GM23338 (cell line): ENCODE results near the gene UBXN2A. TPM values are rescaled to one million over a fixed set of nuclear protein-coding genes. Genes with fewer than 3 reads are reported as not detected.
A peak's percentile ranks its signal among the peaks of the same experiment; 100 is the strongest.

ENCODE experiments used
- ATAC-seq: fragments of 200-7000 bp; cut with Tn5 transposase; 3 replicates; pipeline ENCODE4 v1.9.1; 2020
- DNase-seq: peaks from one replicate; pipeline ENCODE4 v3.0.0-alpha.2; 2015; ENCODE audit warnings: low spot score
- H2AFZ ChIP-seq: fragments of 200-600 bp; sonication (generic); 2 replicates; pipeline ENCODE4 v1.8.0; 2016; ENCODE audit warnings: antibody characterized with exemption, mild to moderate bottlenecking, moderate library complexity
- H3F3A ChIP-seq: fragments of 200-600 bp; sonication (generic); replicated peaks from 2 replicates; pipeline ENCODE4 v1.8.0; 2017; ENCODE audit warnings: antibody characterized with exemption, mixed run types, low read depth
- H3K27ac ChIP-seq: fragments of 200-600 bp; sonication (generic); 2 replicates; pipeline ENCODE4 v1.6.1; 2016; ENCODE audit warnings: low read depth
- H3K27me3 ChIP-seq: fragments of 200-600 bp; sonication (generic); 2 replicates; pipeline ENCODE4 v1.8.0; 2016; ENCODE audit warnings: mild to moderate bottlenecking, mixed run types, moderate library complexity; ENCODE audit not compliant: insufficient read depth
- H3K36me3 ChIP-seq: fragments of 200-600 bp; sonication (generic); 2 replicates; pipeline ENCODE4 v1.8.0; 2016; ENCODE audit warnings: mild to moderate bottlenecking; ENCODE audit not compliant: insufficient read depth
- H3K4me1 ChIP-seq: fragments of 200-600 bp; sonication (generic); 2 replicates; pipeline ENCODE4 v1.8.0; 2016; ENCODE audit warnings: mild to moderate bottlenecking, moderate library complexity; ENCODE audit not compliant: insufficient read depth
- H3K4me2 ChIP-seq: fragments of 200-600 bp; sonication (generic); 2 replicates; pipeline ENCODE4 v1.7.1; 2017; ENCODE audit warnings: mixed run types
- H3K4me3 ChIP-seq: fragments of 200-600 bp; sonication (generic); 2 replicates; pipeline ENCODE4 v1.6.1; 2016; ENCODE audit warnings: mixed run types
- H3K79me2 ChIP-seq: fragments of 200-600 bp; sonication (generic); replicated peaks from 2 replicates; pipeline ENCODE4 v1.8.0; 2017; ENCODE audit warnings: mild to moderate bottlenecking; ENCODE audit not compliant: insufficient read depth
- H3K9me2 ChIP-seq: fragments of 200-600 bp; sonication (generic); 2 replicates; pipeline ENCODE4 v1.8.0; 2017; ENCODE audit not compliant: insufficient read depth
- H4K20me1 ChIP-seq: fragments of 200-600 bp; sonication (generic); replicated peaks from 2 replicates; pipeline ENCODE4 v1.8.0; 2017; ENCODE audit warnings: mild to moderate bottlenecking; ENCODE audit not compliant: insufficient read depth
- H3K27ac Mint-ChIP-seq: 2 replicates; pipeline ENCODE4 v1.8.0; 2020; ENCODE audit warnings: inconsistent platforms, mild to moderate bottlenecking, moderate library complexity, mixed read lengths
- H3K27me3 Mint-ChIP-seq: 3 replicates; pipeline ENCODE4 v1.8.0; 2022; ENCODE audit warnings: low read depth, mild to moderate bottlenecking, moderate library complexity, mixed read lengths, inconsistent platforms; ENCODE audit not compliant: insufficient read depth, poor library complexity
- H3K36me3 Mint-ChIP-seq: 3 replicates; pipeline ENCODE4 v1.8.0; 2021; ENCODE audit warnings: low read depth, mild to moderate bottlenecking, inconsistent platforms, moderate library complexity, mixed read lengths
- H3K4me1 Mint-ChIP-seq: 3 replicates; pipeline ENCODE4 v1.8.0; 2020; ENCODE audit warnings: mild to moderate bottlenecking, inconsistent platforms, mixed read lengths
- H3K4me3 Mint-ChIP-seq: 3 replicates; pipeline ENCODE4 v1.8.0; 2021; ENCODE audit warnings: moderate library complexity, mild to moderate bottlenecking, inconsistent platforms, mixed read lengths
- H3K9me3 Mint-ChIP-seq: 3 replicates; pipeline ENCODE4 v1.8.0; 2020; ENCODE audit warnings: moderate library complexity, mild to moderate bottlenecking, inconsistent platforms, mixed read lengths
- CREB1 ChIP-seq: fragments of 250-450 bp; sonication (Bioruptor Pico); IDR thresholded peaks from 2 replicates; pipeline ENCODE4 v1.5.0; 2020; ENCODE audit warnings: low read depth, mild to moderate bottlenecking, moderate library complexity
- EZH2 ChIP-seq: fragments of 200-600 bp; sonication (generic); IDR thresholded peaks from one replicate; pipeline ENCODE4 v1.8.0; 2017; ENCODE audit warnings: antibody characterized with exemption, mild to moderate bottlenecking, low read depth; ENCODE audit not compliant: unreplicated experiment
- EZH2phosphoT487 ChIP-seq: fragments of 200-600 bp; sonication (generic); IDR thresholded peaks from one replicate; pipeline ENCODE4 v1.8.1; 2018; ENCODE audit warnings: antibody characterized with exemption; ENCODE audit not compliant: unreplicated experiment
- JUNB ChIP-seq: IDR thresholded peaks from one replicate; pipeline ENCODE4 v1.6.1; 2016; ENCODE audit warnings: antibody characterized with exemption; ENCODE audit not compliant: unreplicated experiment
- NANOG ChIP-seq: IDR thresholded peaks from 2 replicates; pipeline ENCODE4 v1.6.1; 2016; ENCODE audit warnings: antibody characterized with exemption, borderline replicate concordance
- POLR2AphosphoS5 ChIP-seq: IDR thresholded peaks from 2 replicates; pipeline ENCODE4 v1.6.1; 2016; ENCODE audit warnings: antibody characterized with exemption, low read depth
- REST ChIP-seq: IDR thresholded peaks from one replicate; pipeline ENCODE4 v1.6.1; 2018; ENCODE audit warnings: antibody characterized with exemption; ENCODE audit not compliant: unreplicated experiment
- STAT1 ChIP-seq: IDR thresholded peaks from one replicate; pipeline ENCODE4 v1.6.1; 2016; ENCODE audit warnings: antibody characterized with exemption; ENCODE audit not compliant: unreplicated experiment
- ZNF114 ChIP-seq: fragments of 250-450 bp; sonication (Bioruptor Pico); IDR thresholded peaks from 2 replicates; pipeline ENCODE4 v1.5.0; 2020; ENCODE audit warnings: mild to moderate bottlenecking, moderate library complexity
- ZNF331 ChIP-seq: fragments of 250-450 bp; sonication (Bioruptor Pico); IDR thresholded peaks from 2 replicates; pipeline ENCODE4 v1.5.0; 2020; ENCODE audit warnings: low read depth, mild to moderate bottlenecking, moderate library complexity
- ZNF462 ChIP-seq: fragments of 250-450 bp; sonication (Bioruptor Pico); IDR thresholded peaks from 2 replicates; pipeline ENCODE4 v1.5.0; 2020; ENCODE audit warnings: mild to moderate bottlenecking, moderate library complexity
- polyA plus RNA-seq: library from polyadenylated mRNA; unstranded; fragments of >200 nt; fragmentation: Nextera tagmentation; extraction: Ambion mirVana; gene quantifications from 2 replicates; pipeline ENCODE4 v1.2.1, GENCODE V29; 2016
- total RNA-seq: library from RNA; depleted of rRNA; stranded (reverse); fragments of >200 nt; shearing (Covaris generic); gene quantifications from 2 replicates; pipeline ENCODE4 v1.2.3, GENCODE V29; 2014
- TF ChIP-seq, protein P1 (sequence below): IDR thresholded peaks from 2 replicates; pipeline ENCODE4 v1.6.1; 2016; ENCODE audit warnings: antibody characterized with exemption
- TF ChIP-seq, protein P2 (sequence below), 2 experiments: fragments of 200-600 bp in 1 of 2; sonication (generic) in 1 of 2; conservative IDR thresholded peaks; 2 replicates each; pipeline versions ENCODE4 v1.5.1 to v1.6.1; 2016 to 2017; ENCODE audit warnings: antibody characterized with exemption in 2 of 2, low read depth in 2 of 2, mild to moderate bottlenecking in 2 of 2, moderate library complexity in 1 of 2

Gene UBXN2A
- total and polyA plus RNA-seq, 2 experiments from 2014 or later, result 11.5 to 12.1 TPM

DNA sequence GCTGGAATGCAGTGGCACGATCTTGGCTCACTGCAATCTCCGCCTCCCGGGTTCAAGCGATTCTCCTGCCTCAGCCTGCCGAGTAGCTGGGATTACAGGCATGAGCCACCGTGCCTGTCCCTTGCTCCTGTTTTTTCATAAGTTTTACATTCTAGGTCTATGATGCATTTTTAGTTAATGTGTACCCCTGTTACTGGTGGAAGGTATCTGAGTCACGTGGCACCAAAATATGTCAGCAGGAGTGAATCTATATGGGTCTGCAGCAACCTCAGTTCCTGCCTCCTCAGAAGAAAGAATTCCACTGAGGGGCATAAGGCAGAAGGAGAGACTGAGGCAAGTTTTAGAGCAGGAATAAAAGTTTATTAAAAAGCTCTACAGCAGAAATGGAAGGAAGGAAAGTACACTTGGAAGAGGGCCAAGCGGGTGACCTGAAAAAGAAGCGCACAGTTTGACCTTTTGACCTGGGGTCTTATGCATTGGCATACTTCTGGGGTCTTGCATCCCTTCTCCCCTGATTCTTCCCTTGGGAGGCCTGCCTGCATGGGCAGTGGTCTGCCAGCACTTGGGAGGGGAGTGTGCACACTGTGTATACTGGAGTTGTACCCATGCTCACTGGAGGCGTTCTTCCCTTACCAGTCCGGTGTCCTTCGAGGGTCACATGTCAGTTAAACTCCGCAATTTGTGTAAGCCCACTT is 68.6 kb downstream of the UBXN2A start:
- H3K27ac Mint-ChIP-seq, result no peak overlapping the region
- H3K4me1 Mint-ChIP-seq, result peaks cover 14% of the 10 kb centered on the region; the same call in 2 of the 3 replicates
- peak overlapping the region; percentile 95; the same call in 1 of the 2 replicates for H2AFZ ChIP-seq
- no peak for TF ChIP-seq EZH2
- no peak for TF ChIP-seq NANOG
- TF ChIP-seq STAT1, result no peak
- TF ChIP-seq, protein P1, sequence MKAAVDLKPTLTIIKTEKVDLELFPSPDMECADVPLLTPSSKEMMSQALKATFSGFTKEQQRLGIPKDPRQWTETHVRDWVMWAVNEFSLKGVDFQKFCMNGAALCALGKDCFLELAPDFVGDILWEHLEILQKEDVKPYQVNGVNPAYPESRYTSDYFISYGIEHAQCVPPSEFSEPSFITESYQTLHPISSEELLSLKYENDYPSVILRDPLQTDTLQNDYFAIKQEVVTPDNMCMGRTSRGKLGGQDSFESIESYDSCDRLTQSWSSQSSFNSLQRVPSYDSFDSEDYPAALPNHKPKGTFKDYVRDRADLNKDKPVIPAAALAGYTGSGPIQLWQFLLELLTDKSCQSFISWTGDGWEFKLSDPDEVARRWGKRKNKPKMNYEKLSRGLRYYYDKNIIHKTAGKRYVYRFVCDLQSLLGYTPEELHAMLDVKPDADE, result no peak
- TF ChIP-seq REST, result no peak
- TF ChIP-seq, protein P2, sequence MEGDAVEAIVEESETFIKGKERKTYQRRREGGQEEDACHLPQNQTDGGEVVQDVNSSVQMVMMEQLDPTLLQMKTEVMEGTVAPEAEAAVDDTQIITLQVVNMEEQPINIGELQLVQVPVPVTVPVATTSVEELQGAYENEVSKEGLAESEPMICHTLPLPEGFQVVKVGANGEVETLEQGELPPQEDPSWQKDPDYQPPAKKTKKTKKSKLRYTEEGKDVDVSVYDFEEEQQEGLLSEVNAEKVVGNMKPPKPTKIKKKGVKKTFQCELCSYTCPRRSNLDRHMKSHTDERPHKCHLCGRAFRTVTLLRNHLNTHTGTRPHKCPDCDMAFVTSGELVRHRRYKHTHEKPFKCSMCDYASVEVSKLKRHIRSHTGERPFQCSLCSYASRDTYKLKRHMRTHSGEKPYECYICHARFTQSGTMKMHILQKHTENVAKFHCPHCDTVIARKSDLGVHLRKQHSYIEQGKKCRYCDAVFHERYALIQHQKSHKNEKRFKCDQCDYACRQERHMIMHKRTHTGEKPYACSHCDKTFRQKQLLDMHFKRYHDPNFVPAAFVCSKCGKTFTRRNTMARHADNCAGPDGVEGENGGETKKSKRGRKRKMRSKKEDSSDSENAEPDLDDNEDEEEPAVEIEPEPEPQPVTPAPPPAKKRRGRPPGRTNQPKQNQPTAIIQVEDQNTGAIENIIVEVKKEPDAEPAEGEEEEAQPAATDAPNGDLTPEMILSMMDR (conservative IDR thresholded peaks at IDR 0.05; ENCODE audit: low read depth in 2 of 2), result no peak
- TF ChIP-seq ZNF462, result no peak
- TF ChIP-seq ZNF331, result no peak
- no peak for TF ChIP-seq JUNB
- no peak for TF ChIP-seq ZNF114 (CRISPR knock-in tag)
- no peak for TF ChIP-seq CREB1
- TF ChIP-seq POLR2AphosphoS5, result no peak
- no peak for TF ChIP-seq EZH2phosphoT487
- ATAC-seq (no peak), DNase-seq (no peak)
- no peaks in the 10 kb centered on the region for H3K9me3 Mint-ChIP-seq
- H3K27ac ChIP-seq, result no peak overlapping the region
- peak overlapping the region; percentile 87; the same call in 1 of the 2 replicates for H3K4me2 ChIP-seq
- H3K79me2 ChIP-seq, result no peaks in the 10 kb centered on the region
- no peaks in the 10 kb centered on the region for H3K36me3 ChIP-seq
- no peaks in the 10 kb centered on the region for H4K20me1 ChIP-seq
- H3F3A ChIP-seq, result peaks cover 11% of the 10 kb centered on the region; the same call in 1 of the 2 replicates
- no peaks in the 10 kb centered on the region for H3K36me3 Mint-ChIP-seq
- peak overlapping the region; percentile 63 for H3K4me3 Mint-ChIP-seq
- H3K27me3 Mint-ChIP-seq, result peaks cover 15% of the 10 kb centered on the region
- peaks cover 18% of the 10 kb centered on the region for H3K4me1 ChIP-seq
- H3K9me2 ChIP-seq, result no peaks in the 10 kb centered on the region
- H3K4me3 ChIP-seq, result no peak overlapping the region
- H3K27me3 ChIP-seq, result peaks cover 14% of the 10 kb centered on the region
